Suppressor macrophage treated with lipopolysaccharide for 1 hour (primary cell): ENCODE results near the gene MTMR12.
A peak's percentile ranks its signal among the peaks of the same experiment; 100 is the strongest.
"Not testable (repeated sequence)": the region's sequence is repeated elsewhere in the genome, so short reads cannot be mapped to it uniquely, and the experiment has no call there.

ENCODE experiments used
- DNase-seq, 3 donors: peaks; one replicate each; pipeline ENCODE4 v3.0.0-alpha.2; 2020 to 2022

Gene MTMR12

GRCh38 chr5:32325062-32325461, 12.3 kb upstream of the MTMR12 start:
- no peak for DNase-seq

GRCh38 chr5:32323741-32324140, 11.0 kb upstream of the MTMR12 start:
- DNase-seq = no peak

GRCh38 chr5:32322882-32323281, 10.1 kb upstream of the MTMR12 start:
- no peak for DNase-seq

- DNase-seq = not testable (repeated sequence)
Measured at GRCh38 chr5:32321787-32322186, 9.0 kb upstream of the MTMR12 start.

GRCh38 chr5:32320576-32320975, 7.8 kb upstream of the MTMR12 start:
- DNase-seq = no peak

GRCh38 chr5:32319926-32320543, 7.3 kb upstream of the MTMR12 start:
- peak in 2 of 3 donors; percentile 39 to 50 for DNase-seq

- DNase-seq = no peak
Measured at GRCh38 chr5:32319392-32319791, 6.7 kb upstream of the MTMR12 start.

GRCh38 chr5:32317041-32317440, 4.3 kb upstream of the MTMR12 start:
- peak; percentile 36 to 57 (median 43) for DNase-seq

GRCh38 chr5:32315221-32316014, 2.7 kb upstream of the MTMR12 start:
- peak in 1 of 3 donors; percentile 28 for DNase-seq

- DNase-seq = no peak
Measured at GRCh38 chr5:32314658-32315057, 1.9 kb upstream of the MTMR12 start.

- DNase-seq = not testable (repeated sequence)
Measured at GRCh38 chr5:32314152-32314488, 1.4 kb upstream of the MTMR12 start.

GRCh38 chr5:32312197-32312594, 543 bp downstream of the MTMR12 start:
- peak; percentile 44 to 68 (median 47) for DNase-seq

- no peak for DNase-seq
Measured at GRCh38 chr5:32311404-32312196, 1.1 kb downstream of the MTMR12 start.

- DNase-seq = peak in 1 of 3 donors; percentile 26
Measured at GRCh38 chr5:32309761-32310160, 3.0 kb downstream of the MTMR12 start.

- DNase-seq = peak in 2 of 3 donors; percentile 33 to 37
Measured at GRCh38 chr5:32308946-32309345, 3.8 kb downstream of the MTMR12 start.

GRCh38 chr5:32307769-32308194, 5.0 kb downstream of the MTMR12 start:
- no peak for DNase-seq

- peak; percentile 50 to 52 (median 51) for DNase-seq
Measured at GRCh38 chr5:32304622-32305021, 8.1 kb downstream of the MTMR12 start.

- no peak for DNase-seq
Measured at GRCh38 chr5:32303755-32304120, 9.0 kb downstream of the MTMR12 start.

- no peak for DNase-seq
Measured at GRCh38 chr5:32302835-32303754, 9.6 kb downstream of the MTMR12 start.

- no peak for DNase-seq
Measured at GRCh38 chr5:32301891-32302290, 10.8 kb downstream of the MTMR12 start.

GRCh38 chr5:32299059-32299677, 13.6 kb downstream of the MTMR12 start:
- no peak for DNase-seq

GRCh38 chr5:32298059-32298415, 14.7 kb downstream of the MTMR12 start:
- no peak for DNase-seq
